HG02981 (cell line): ENCODE results near the gene TPM2.

ENCODE experiments used
- ATAC-seq: cut with Tn5 transposase; IDR thresholded peaks from one replicate; pipeline ENCODE4 v1.9.1; 2021; ENCODE audit warnings: mild to moderate bottlenecking, moderate library complexity; ENCODE audit not compliant: unreplicated experiment

Gene TPM2

GRCh38 chr9:35718721-35719511 lies 29.2 kb upstream of the TPM2 start:
- no peak for ATAC-seq

GRCh38 chr9:35717132-35717870 lies 27.6 kb upstream of the TPM2 start:
- no peak for ATAC-seq

DNA sequence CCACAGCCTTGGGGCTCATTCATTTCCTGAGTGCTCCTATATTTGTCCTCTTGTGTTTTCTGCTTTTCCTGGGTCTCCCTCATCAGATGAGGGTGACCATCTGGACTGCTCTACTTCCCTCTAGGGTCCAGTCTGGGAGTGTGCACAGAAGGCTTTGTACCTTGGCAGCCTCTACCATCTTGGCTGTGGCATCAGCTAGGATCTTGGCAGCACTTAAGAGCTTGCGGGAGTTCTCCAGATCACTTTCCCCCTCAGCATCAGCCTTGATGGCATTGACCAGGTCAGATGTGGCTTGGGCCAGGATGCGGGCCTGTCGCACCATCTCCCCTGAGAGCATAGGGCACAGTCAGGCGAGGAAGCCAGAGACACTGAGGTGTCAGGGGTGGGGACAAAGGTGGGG lies 26.5 kb upstream of the TPM2 start:
- no peak for ATAC-seq

DNA sequence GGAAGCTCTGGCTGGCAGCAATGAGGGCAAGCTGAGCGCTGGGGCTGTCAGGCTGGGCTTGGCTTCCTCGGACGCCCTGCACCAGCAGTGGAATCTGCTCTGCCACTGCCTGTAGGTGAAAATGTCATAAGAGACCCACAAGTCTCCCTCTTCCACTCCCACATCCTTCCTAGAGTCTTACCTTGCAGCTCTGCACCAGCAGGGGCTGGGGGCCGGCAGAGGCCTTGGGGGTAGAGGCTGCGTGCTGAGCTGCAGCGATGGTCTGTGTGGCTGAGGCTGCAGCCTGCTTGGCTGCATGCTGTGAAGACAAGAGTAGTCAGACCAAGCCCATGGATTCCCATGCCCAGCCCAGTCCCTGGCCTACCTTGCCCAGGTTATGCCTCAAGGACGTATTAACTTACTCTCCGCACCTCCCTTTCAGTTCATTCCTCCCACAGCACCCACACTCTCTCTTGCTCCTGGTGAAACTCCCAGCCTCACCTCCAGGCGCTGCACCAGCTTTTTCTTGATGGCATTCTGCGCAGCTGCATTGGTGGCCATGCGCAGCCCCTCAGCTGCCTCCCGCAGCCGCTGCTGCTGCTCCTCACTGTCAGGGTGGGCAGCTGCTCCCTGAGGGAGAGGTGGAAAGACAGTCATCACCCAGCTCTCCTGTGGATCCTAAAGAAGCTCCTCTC lies 25.0 kb upstream of the TPM2 start:
- ATAC-seq, result no peak

DNA sequence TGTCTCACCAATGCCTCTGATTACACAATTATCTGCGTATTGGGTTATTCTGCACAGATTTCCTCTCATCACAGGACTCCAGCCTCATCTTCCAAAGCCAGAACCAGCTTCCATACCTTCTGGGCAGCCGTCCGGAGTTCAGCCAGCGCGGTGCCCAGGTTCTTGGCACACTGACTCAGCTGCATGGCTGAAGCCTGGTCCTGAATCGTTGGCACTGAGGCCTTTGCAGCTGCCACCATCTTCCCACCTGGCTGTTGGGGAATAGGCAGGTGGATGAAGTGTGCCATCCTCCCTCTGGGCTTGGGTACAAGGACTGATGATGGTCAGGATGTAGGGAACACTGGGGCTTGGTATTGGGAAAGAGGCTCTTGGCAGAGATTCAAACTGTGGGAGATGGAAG lies 24.4 kb upstream of the TPM2 start:
- no peak for ATAC-seq

GRCh38 chr9:35713578-35713977 lies 23.9 kb upstream of the TPM2 start:
- ATAC-seq, result no peak

GRCh38 chr9:35712762-35713400 lies 23.2 kb upstream of the TPM2 start:
- ATAC-seq, result no peak

DNA sequence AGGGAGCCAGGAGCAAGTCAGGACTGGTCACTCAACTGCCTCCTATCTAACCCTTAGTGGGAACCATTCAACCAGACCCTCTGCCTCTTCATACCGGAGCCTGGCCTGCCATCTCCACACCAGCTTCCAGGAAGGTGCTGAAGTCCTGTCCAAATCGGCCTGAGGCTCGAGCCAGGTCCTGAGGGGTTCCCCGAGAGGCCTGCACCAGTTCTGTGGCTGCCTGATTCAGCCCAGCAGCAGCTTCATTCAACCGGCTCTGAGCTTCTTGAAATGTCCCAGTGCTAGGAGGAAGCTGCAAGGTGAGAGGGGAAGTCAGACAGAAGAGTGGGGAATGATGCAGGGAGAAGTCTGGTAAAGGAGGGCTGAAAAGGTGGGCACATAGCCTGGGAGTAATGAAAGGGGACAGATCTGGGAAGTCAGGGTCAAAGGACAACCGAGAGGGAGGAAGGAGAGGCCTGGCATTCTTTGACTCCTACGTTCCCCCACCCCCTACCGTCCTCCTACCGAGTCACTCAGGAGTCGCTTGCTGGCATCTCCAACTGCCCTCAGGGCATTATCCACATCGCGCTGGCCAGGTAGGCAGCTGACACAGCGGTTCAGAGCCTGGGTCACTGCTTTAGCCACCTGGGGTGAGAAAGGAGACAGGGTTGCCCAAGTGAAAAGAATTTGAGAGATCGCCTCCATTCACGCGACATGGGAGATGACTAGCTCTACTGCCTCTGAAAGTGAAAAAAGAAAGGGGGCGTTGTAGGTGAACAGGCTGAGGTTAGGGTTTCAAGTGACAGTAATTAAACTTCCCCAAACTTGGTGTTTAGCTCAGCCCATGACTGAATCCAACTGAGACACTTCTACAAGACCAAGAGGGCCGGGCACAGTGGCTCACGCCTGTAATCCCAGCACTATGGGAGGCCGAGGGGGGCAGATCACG lies 22.0 kb upstream of the TPM2 start:
- no peak for ATAC-seq

GRCh38 chr9:35710818-35711500 lies 21.2 kb upstream of the TPM2 start:
- ATAC-seq, result no peak

GRCh38 chr9:35708146-35708545 lies 18.4 kb upstream of the TPM2 start:
- ATAC-seq, result no peak

DNA sequence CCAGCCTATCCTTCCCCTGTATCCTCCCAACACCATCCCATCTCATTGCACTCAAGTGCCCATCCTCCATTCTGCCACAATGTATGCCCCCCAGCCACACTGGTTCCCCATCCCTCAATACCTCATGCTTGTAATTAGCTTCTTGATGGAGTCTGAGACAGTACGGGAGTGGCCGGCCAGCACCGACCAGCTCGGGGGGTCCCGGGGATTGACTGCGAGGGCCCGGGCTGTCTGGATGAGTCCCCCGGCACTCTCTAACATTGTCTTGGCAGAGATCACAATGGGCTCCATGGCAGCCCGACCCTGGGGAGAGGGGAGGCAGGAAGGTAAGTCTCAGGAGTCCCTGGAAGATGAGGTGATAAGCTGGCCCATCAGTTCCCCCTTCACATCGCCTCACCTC lies 17.2 kb upstream of the TPM2 start:
- ATAC-seq, result no peak

GRCh38 chr9:35705836-35706430 lies 16.2 kb upstream of the TPM2 start:
- no peak for ATAC-seq

GRCh38 chr9:35705372-35705771 lies 15.6 kb upstream of the TPM2 start:
- no peak for ATAC-seq

GRCh38 chr9:35703906-35704672 lies 14.4 kb upstream of the TPM2 start:
- ATAC-seq, result no peak

- no peak for ATAC-seq
Observed at GRCh38 chr9:35702696-35703095, 13.0 kb upstream of the TPM2 start.

GRCh38 chr9:35700942-35701341 lies 11.2 kb upstream of the TPM2 start:
- ATAC-seq, result no peak

GRCh38 chr9:35700031-35700430 lies 10.3 kb upstream of the TPM2 start:
- ATAC-seq, result no peak

- ATAC-seq, result no peak
Observed at GRCh38 chr9:35698231-35698630, 8.5 kb upstream of the TPM2 start.

- no peak for ATAC-seq
Observed at GRCh38 chr9:35697486-35697885, 7.8 kb upstream of the TPM2 start.
